Medulla oblongata (tissue), 1 donor: ENCODE data around the gene HBP1.
"Not testable (repeated sequence)": the region's sequence is repeated elsewhere in the genome, so short reads cannot be mapped to it uniquely, and the experiment has no call there.

Source experiments
- DNase-seq: peaks from one replicate; pipeline ENCODE4 v3.0.0-alpha.2; 2015; ENCODE audit errors: extremely low spot score

Gene HBP1

GRCh38 chr7:107168233-107169119 lies at the start of gene HBP1:
TSS of gene HBP1 (plus strand) at chr7:107169003. CDS start at chr7:107179894, 10,891 bp downstream.
- peak; percentile 100 for DNase-seq

DNA sequence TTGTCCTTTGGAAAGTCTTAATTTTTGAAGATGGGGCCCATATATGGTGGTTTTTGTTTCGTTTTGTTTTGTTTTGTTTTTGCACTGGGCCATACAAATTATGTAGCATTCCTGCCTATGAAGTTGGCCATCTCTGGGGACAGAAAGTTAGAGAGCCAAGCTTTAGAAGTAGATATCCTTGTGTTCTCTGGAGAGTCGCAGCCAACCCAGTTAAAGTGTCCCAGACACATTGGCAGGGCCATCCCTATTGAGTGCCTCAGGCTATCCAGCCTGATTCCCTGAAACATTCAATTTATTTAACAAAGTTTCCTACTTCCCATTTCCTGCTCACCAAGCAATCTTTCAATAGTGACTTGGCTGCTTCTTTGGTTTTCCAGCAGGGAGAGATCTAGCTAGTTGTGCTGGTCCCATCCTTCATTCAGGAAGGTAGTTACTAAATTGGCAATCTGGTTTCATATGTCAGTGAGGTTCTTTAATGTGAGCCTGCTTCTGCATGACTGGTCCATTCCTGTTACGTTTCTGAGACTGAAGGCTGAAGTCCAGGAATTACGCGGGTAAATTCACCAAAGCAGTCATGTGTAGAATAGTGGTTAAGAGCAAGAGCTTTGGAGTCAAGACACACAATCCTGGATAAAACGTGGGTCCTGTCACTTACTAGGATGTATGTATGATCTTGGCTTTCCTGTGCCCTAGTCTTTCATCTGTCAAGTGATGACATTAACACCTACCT lies 49.3 kb upstream of the HBP1 start:
- DNase-seq = no peak

- no peak for DNase-seq
Observed at GRCh38 chr7:107122486-107122911, 46.3 kb upstream of the HBP1 start.

DNA sequence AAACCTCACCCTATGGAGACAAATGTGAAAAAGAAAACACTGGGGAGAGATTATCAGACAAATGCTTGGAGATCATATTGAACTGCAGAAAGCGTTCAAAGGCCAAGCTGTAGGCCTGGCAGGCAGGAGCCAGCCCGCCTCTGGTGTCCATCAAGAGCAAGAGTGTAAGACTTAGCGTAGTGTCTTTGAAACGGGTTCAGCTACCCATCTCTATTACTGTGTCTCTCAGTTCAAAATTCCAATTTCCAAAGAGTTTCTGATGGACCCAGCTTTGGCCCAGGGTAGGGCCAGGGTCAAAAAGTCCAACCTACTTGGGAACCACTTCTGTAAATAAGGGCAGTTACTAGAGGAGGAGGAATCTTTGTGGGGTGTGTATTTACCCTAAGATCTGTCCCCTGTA lies 45.4 kb upstream of the HBP1 start:
- DNase-seq = no peak

- DNase-seq = no peak
Observed at GRCh38 chr7:107125475-107125874, 43.3 kb upstream of the HBP1 start.

GRCh38 chr7:107128217-107128616 lies 40.6 kb upstream of the HBP1 start:
- no peak for DNase-seq

DNA sequence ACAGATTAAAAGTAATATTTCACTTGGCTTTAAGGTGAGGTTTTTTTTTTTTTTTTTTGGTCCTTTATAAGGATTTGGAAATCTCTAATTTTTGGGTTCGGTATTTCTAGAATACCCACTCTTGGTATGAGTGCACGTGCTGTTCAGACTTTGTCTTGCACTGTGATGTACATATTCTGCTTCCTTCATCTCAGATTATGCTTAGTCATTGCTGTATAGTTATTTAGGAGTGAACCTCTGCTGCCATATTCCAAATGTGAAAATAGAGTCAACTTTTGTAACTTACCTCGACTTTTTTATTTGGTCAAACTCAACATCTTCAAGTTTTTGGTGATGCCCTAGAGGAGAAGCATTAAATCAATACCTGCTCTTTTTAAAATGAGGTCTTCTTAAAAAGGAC lies 40.1 kb upstream of the HBP1 start:
- DNase-seq = no peak

DNA sequence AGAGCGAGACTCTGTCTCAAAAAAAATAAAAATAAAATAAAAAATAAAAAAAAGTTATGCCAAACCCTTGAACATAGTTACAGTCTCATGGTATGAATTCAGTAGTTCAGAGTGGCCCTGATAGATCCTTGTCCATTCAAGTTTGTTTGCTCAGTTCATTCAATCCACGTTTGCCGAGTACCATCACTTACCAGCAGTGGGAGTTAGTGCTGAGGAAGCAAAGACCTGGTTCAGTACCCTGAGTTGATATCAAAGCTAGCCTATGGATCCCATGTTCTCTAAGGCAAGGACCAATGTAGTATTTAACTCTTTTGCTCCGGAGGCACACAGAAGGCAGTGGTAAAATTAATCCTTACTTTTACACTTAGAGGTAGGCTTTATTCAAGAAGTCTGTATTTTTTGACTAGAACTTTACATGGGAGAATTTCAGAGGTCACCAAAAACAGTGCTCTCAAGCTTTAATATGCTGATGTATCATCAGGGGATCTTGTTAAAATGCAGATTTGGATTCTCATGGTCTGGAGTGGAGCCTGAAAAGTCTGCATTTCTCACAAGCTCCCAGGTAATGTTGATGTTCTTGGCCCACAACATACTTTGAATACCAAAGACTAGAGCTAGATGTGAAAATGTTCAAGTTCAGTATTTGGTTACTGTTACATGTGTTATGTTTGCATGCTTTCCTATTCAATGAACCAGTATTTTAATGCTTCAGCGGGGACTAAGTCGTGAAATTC lies 38.1 kb upstream of the HBP1 start:
- DNase-seq = no peak

DNA sequence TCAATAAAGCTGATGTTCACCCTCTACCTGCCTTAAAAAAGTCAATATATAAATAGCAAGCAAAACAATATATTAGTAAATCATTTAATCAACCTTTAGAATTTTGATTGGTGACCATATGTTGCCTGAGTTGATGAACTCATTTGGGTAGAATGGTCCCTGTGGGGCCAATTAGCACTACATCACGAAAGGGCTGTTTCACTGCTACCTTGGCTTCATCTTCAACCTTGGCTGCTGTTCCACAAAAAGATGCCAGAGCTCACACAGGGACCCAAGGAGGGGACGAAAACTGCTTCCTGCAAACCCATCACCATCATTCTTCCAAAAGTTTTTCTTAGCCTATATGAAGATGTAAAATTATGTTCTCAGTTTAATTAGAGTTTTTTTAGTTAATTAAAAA lies 35.4 kb upstream of the HBP1 start:
- DNase-seq = no peak

- no peak for DNase-seq
Observed at GRCh38 chr7:107138696-107139420, 29.9 kb upstream of the HBP1 start.

DNA sequence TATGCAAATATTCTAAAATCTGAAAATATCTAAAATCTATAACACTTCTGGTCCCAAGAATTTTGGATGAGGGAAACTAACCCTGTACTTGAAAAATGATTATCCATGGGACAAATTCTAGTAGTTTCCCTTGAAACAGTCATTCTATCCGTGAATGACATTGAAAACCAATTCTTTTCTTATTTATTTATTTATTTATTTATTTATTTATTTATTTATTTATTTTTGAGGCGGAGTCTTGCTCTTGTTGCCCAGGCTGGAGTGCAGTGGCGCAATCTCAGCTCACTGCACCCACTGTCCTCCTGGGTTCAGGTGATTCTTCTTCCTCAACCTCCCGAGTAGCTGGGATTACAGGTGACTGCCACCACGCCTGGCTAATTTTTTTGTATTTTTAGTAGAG lies 24.9 kb upstream of the HBP1 start:
- not testable (repeated sequence) for DNase-seq

DNA sequence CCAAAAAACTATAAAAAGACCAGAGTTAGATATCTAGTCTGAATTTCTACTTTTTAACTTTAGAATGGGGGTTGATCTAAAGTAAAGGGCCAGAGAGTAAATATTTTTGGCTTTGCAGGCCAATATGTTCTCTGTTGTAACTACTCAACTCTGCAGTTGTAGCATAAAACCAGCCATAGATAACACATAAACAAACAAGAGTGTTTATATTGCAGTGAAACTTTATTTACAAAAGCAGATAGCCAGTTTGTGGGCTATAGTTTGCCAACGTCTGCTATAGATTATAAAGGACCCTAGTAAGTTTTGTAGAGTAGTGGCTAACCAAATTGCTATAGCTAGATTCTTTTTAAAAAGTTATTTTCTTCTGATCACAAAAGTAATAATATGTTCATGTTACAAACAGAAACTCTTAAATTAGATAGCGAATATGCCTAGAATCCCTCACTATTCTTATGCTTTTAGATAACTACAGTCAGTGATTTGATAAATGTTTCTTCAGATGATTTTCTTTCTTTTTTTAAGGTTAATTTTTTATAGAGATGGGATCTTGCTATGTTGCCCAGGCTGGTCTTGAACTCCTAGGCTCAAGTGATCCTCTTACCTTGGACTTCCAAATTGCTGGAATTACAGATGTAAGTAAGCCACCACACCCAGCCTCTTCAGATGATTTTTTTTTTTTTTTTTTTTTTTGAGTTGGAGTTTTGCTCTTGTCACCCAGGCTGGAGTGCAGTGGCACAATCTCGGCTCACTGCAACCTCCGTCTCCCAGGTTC lies 23.6 kb upstream of the HBP1 start:
- no peak for DNase-seq

GRCh38 chr7:107147464-107148393 lies 21.1 kb upstream of the HBP1 start:
- DNase-seq = peak; percentile 77

- no peak for DNase-seq
Observed at GRCh38 chr7:107148721-107149120, 20.1 kb upstream of the HBP1 start.

GRCh38 chr7:107149863-107150262 lies 18.9 kb upstream of the HBP1 start:
- DNase-seq = no peak

- peak; percentile 83 for DNase-seq
Observed at GRCh38 chr7:107150375-107151073, 18.3 kb upstream of the HBP1 start.

DNA sequence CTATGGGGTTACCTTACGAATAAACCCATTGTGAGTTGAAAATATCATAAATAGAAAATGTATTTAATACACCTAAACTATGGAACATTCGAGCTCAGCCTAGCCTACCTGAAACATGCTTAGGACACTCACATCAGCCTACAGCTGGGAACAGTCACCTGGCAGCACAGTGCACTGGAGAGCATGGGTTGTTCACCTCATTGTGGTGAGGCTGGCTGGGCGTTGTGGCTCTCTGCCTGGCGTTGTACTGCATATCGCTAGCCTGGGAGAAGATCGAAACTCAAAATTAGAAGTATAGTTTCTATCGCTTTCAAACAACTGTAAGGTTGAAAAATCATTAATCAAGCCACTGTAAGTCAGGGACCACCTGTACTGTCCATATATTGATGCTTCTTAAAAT lies 17.3 kb upstream of the HBP1 start:
- no peak for DNase-seq

GRCh38 chr7:107152011-107152410 lies 16.8 kb upstream of the HBP1 start:
- no peak for DNase-seq

- no peak for DNase-seq
Observed at GRCh38 chr7:107154826-107155225, 14.0 kb upstream of the HBP1 start.
